H1 (cell line): ENCODE data around the gene LMTK2. TPM values are rescaled to one million over a fixed set of nuclear protein-coding genes. Genes with fewer than 3 reads are reported as not detected.

Source experiments
- CTCF ChIA-PET: fragments of 300-600 bp; sonication (Branson Sonifier 250); formaldehyde crosslinking; loops from one replicate; lab custom pipeline; 2021; ENCODE audit not compliant: partially characterized antibody; lab: Charles Lee
- POLR2A ChIA-PET: fragments of 300-600 bp; sonication (Branson Sonifier 250); formaldehyde crosslinking; loops from one replicate; lab custom pipeline; 2021; ENCODE audit warnings: inconsistent platforms; ENCODE audit not compliant: partially characterized antibody; lab: Charles Lee
- DNase-seq, 2 experiments: peaks; one replicate each; pipeline versions ENCODE4 v3.0.0 to v3.0.0-alpha.2; 2010 to 2022; ENCODE audit warnings: low spot score in 2 of 2, low read depth in 1 of 2, mixed read lengths in 1 of 2
- FAIRE-seq: peaks from 2 replicates; lab custom pipeline; 2011; peaks lifted over from hg19 to GRCh38; lab: Jason Lieb, UNC
- H2AFZ ChIP-seq: 2 replicates; pipeline ENCODE4 v1.8.1; 2012; ENCODE audit warnings: low read length, inconsistent platforms
- H2AK5ac ChIP-seq: 2 replicates; pipeline ENCODE4 v1.6.1; 2013; ENCODE audit warnings: low read depth, low read length
- H2BK120ac ChIP-seq: replicated peaks from 2 replicates; pipeline ENCODE3; 2013; ENCODE audit warnings: low read depth, low read length, inconsistent platforms
- H2BK12ac ChIP-seq: 2 replicates; pipeline ENCODE4 v1.6.1; 2013; ENCODE audit warnings: low read depth, low read length
- H2BK15ac ChIP-seq: 2 replicates; pipeline ENCODE4 v1.6.1; 2013; ENCODE audit warnings: low read length
- H2BK20ac ChIP-seq: 2 replicates; pipeline ENCODE4 v1.6.1; 2013; ENCODE audit warnings: low read length
- H2BK5ac ChIP-seq: 2 replicates; pipeline ENCODE4 v1.6.1; 2013; ENCODE audit warnings: low read depth, low read length
- H3K14ac ChIP-seq: 2 replicates; pipeline ENCODE4 v1.6.1; 2013; ENCODE audit warnings: inconsistent platforms; ENCODE audit not compliant: insufficient read length
- H3K18ac ChIP-seq: 2 replicates; pipeline ENCODE4 v1.6.1; 2013; ENCODE audit warnings: low read length; ENCODE audit errors: extremely low read depth
- H3K23ac ChIP-seq: 2 replicates; pipeline ENCODE4 v1.6.1; 2013; ENCODE audit warnings: inconsistent platforms; ENCODE audit not compliant: insufficient read length
- H3K23me2 ChIP-seq: 2 replicates; pipeline ENCODE4 v1.6.1; 2013; ENCODE audit warnings: low read depth, low read length
- H3K27ac ChIP-seq: 2 replicates; pipeline ENCODE4 v1.6.1; 2011; ENCODE audit warnings: low read depth, low read length, inconsistent platforms
- H3K27me3 ChIP-seq, 4 experiments: replicated peaks in 1 of 4; 1 replicate in 1 of 4; 2 replicates in 3 of 4; pipeline versions ENCODE4 v1.6.1 to v1.8.1; 2011 to 2013; ENCODE audit warnings: low read length in 3 of 4, mild to moderate bottlenecking in 3 of 4, inconsistent platforms in 2 of 4, mixed read lengths in 2 of 4, moderate library complexity in 1 of 4; ENCODE audit not compliant: control insufficient read depth in 3 of 4, insufficient read depth in 3 of 4; ENCODE audit errors: extremely low read depth in 1 of 4
- H3K36me3 ChIP-seq, 4 experiments: 2 replicates each; pipeline versions ENCODE4 v1.6.1 to v1.8.1; 2011 to 2013; ENCODE audit warnings: mild to moderate bottlenecking in 4 of 4, low read length in 3 of 4, moderate library complexity in 2 of 4, control low read depth in 1 of 4, inconsistent platforms in 1 of 4; ENCODE audit not compliant: insufficient read depth in 4 of 4, control insufficient read depth in 2 of 4
- H3K4ac ChIP-seq: replicated peaks from 2 replicates; pipeline ENCODE3; 2013; ENCODE audit warnings: low read length, low read depth, mixed read lengths, inconsistent platforms; ENCODE audit not compliant: insufficient read length
- H3K4me1 ChIP-seq, 4 experiments: replicated peaks in 1 of 4; 1 replicate in 1 of 4; 2 replicates in 3 of 4; pipeline versions ENCODE4 v1.6.1 to v1.8.1; 2011 to 2013; ENCODE audit warnings: low read length in 3 of 4, inconsistent platforms in 2 of 4, mixed read lengths in 1 of 4; ENCODE audit not compliant: insufficient read depth in 4 of 4, control insufficient read depth in 3 of 4
- H3K4me2 ChIP-seq, 2 experiments: 2 replicates each; pipeline versions ENCODE4 v1.6.1 to v1.8.1; 2011 to 2013; ENCODE audit warnings: low read depth in 2 of 2, low read length in 2 of 2, control low read depth in 1 of 2, inconsistent platforms in 1 of 2, mild to moderate bottlenecking in 1 of 2; ENCODE audit not compliant: insufficient read depth in 1 of 2
- H3K4me3 ChIP-seq, 4 experiments: fragments of 200-600, 300-600 bp in 1 of 4; sonication (generic), shearing (Covaris generic), sonication (Bioruptor Twin) in 1 of 4; 2 replicates each; pipeline versions ENCODE4 v1.5.1 to v1.8.1; 2011 to 2016; ENCODE audit warnings: low read length in 4 of 4, low read depth in 3 of 4, control low read depth in 2 of 4, inconsistent platforms in 2 of 4, mild to moderate bottlenecking in 2 of 4, mixed read lengths in 1 of 4, moderate library complexity in 1 of 4; ENCODE audit not compliant: insufficient read depth in 2 of 4; ENCODE audit errors: extremely low read depth in 1 of 4
- H3K56ac ChIP-seq: replicated peaks from 2 replicates; pipeline ENCODE3; 2013; ENCODE audit warnings: low read depth, mild to moderate bottlenecking, mixed read lengths, low read length, inconsistent platforms; ENCODE audit not compliant: insufficient read length
- H3K79me1 ChIP-seq: 2 replicates; pipeline ENCODE4 v1.6.1; 2013; ENCODE audit warnings: low read depth, low read length, control low read depth
- H3K79me2 ChIP-seq, 2 experiments: 2 replicates each; pipeline versions ENCODE4 v1.6.1 to v1.8.1; 2012 to 2013; ENCODE audit warnings: low read length in 2 of 2, mild to moderate bottlenecking in 2 of 2, inconsistent platforms in 1 of 2; ENCODE audit not compliant: insufficient read depth in 2 of 2, control insufficient read depth in 1 of 2
- H3K9ac ChIP-seq, 4 experiments: replicated peaks in 1 of 4; 1 replicate in 1 of 4; 2 replicates in 3 of 4; pipeline versions ENCODE4 v1.6.1 to v1.8.1; 2011 to 2013; ENCODE audit warnings: low read depth in 3 of 4, low read length in 3 of 4, control low read depth in 2 of 4, mild to moderate bottlenecking in 2 of 4, moderate library complexity in 2 of 4, inconsistent platforms in 1 of 4; ENCODE audit errors: extremely low read depth in 1 of 4
- H3K9me3 ChIP-seq, 2 experiments: 2 replicates each; pipeline versions ENCODE4 v1.6.1 to v1.8.1; 2012 to 2013; ENCODE audit warnings: mild to moderate bottlenecking in 2 of 2, moderate library complexity in 2 of 2, control low read depth in 1 of 2, inconsistent platforms in 1 of 2, low read depth in 1 of 2, low read length in 1 of 2, mixed read lengths in 1 of 2; ENCODE audit not compliant: insufficient read depth in 2 of 2
- H4K20me1 ChIP-seq, 2 experiments: replicated peaks in 1 of 2; 2 replicates each; pipeline versions ENCODE3 to v1.8.1; 2011 to 2013; ENCODE audit warnings: inconsistent platforms in 2 of 2, low read length in 2 of 2, mild to moderate bottlenecking in 1 of 2; ENCODE audit not compliant: insufficient read depth in 2 of 2, control insufficient read depth in 1 of 2
- H4K5ac ChIP-seq: 2 replicates; pipeline ENCODE4 v1.6.1; 2013; ENCODE audit warnings: low read length, low read depth, mixed read lengths, inconsistent platforms; ENCODE audit not compliant: insufficient read length
- H4K8ac ChIP-seq: 2 replicates; pipeline ENCODE4 v1.8.0; 2013; ENCODE audit warnings: mild to moderate bottlenecking, moderate library complexity, low read length, inconsistent platforms; ENCODE audit not compliant: insufficient read depth; ENCODE audit errors: extremely low read depth
- H4K91ac ChIP-seq: replicated peaks from 2 replicates; pipeline ENCODE3; 2013; ENCODE audit warnings: low read length, mixed read lengths, inconsistent platforms; ENCODE audit not compliant: insufficient read length
- CEBPB ChIP-seq: IDR thresholded peaks from 2 replicates; pipeline ENCODE4 v1.6.1; 2012; ENCODE audit warnings: low read depth, low read length
- CTCF ChIP-seq, 3 experiments: IDR thresholded peaks; 1 replicate in 2 of 3; 2 replicates in 1 of 3; pipeline versions ENCODE4 v1.5.1 to v1.6.1; 2011; ENCODE audit warnings: low read length in 3 of 3, mild to moderate bottlenecking in 3 of 3, inconsistent platforms in 2 of 3, low read depth in 1 of 3, moderate library complexity in 1 of 3; ENCODE audit not compliant: insufficient read depth in 1 of 3; ENCODE audit errors: control extremely low read depth in 1 of 3
- KDM5A ChIP-seq: fragments of 200-600 bp; IDR thresholded peaks from 2 replicates; pipeline ENCODE4 v1.7.1; 2012; ENCODE audit warnings: mild to moderate bottlenecking, low read length, inconsistent platforms, mixed read lengths
- WGBS, 2 experiments: shearing (Covaris generic) in 1 of 2; methylation state at CpG; one replicate each; pipeline versions ENCODE4 v1.1.6 to v1.1.7; 2013 to 2015; ENCODE audit warnings: low lambda C conversion rate in 2 of 2, mixed read lengths in 2 of 2, inconsistent platforms in 1 of 2, low coverage in 1 of 2, missing lambda C conversion rate in 1 of 2; ENCODE audit not compliant: insufficient replicate concordance in 2 of 2, insufficient coverage in 1 of 2, insufficient read length in 1 of 2; ENCODE audit errors: extremely low coverage in 1 of 2, missing lambda C conversion rate in 1 of 2; 5-methylcytosine and 5-hydroxymethylcytosine counted together
- polyA plus RNA-seq, 7 experiments: library from polyadenylated mRNA; depleted of rRNA in 3 of 7; stranded (reverse) in 5 of 7; unstranded in 2 of 7; fragments of >200 nt in 5 of 7; fragments of 200-250 nt in 2 of 7; gene quantifications; 1 replicate in 5 of 7; 2 replicates in 1 of 7; 4 replicates in 1 of 7; pipeline versions ENCODE4 v1.2.1 to v1.2.3, GENCODE V29; 2011 to 2013; ENCODE audit warnings: missing spikeins in 2 of 7, mixed read lengths in 2 of 7
- total RNA-seq: library from RNA; stranded (reverse); fragmentation: NEBNext Ultra II Directional; extraction: Animal tissue kit (Norgen Biotek cat#: 25700); gene quantifications from 2 replicates; pipeline ENCODE4 v1.2.1, GENCODE V29; 2021

LMTK2 gene
- total and polyA plus RNA-seq, 2 of the 8 experiments (the other 6 are each of a cell fraction or from before 2014, with no cell fraction given), result 9.7 to 30.7 TPM

GRCh38 chr7:98174334-98175259 is 67.9 kb downstream of the LMTK2 start:
- H3K36me3 ChIP-seq, result peaks cover 0 to 22% (median 3%) of the 10 kb centered on the region in 4 experiments; a peak in 6 of 8 replicates
- no peak overlapping the region for H2AK5ac ChIP-seq
- no peak overlapping the region for H3K4ac ChIP-seq
- no peak overlapping the region for H4K5ac ChIP-seq
- no peaks in the 10 kb centered on the region; a peak in 3 of 7 replicates for H3K4me1 ChIP-seq
- no peaks in the 10 kb centered on the region for H3K27me3 ChIP-seq
- no peak overlapping the region for H2BK20ac ChIP-seq
- FAIRE-seq (no peak), DNase-seq (no peak)
- no peaks in the 10 kb centered on the region for H3K9me3 ChIP-seq
- H3K56ac ChIP-seq, result no peak overlapping the region
- ChIA-PET POLR2A (no interaction called here), CTCF (interaction anchor here (1.0 to 15.9 kb wide), 8 partner anchors 7 to 675 kb away, joined by 3 to 476 read pairs (median 4); no protein-coding TSS in a partner anchor)
- H2AFZ ChIP-seq, result no peak overlapping the region
- no peak overlapping the region for H2BK12ac ChIP-seq
- H3K23ac ChIP-seq, result no peak overlapping the region
- peaks cover 2% of the 10 kb centered on the region; the same call in 1 of the 2 replicates for H3K79me1 ChIP-seq
- WGBS, 2 experiments, result 89% methylated on average over 20 of the region's 20 CpGs; no CpG with 5 or more reads in 1 of the 2 experiments
- no peak overlapping the region for H2BK120ac ChIP-seq
- H3K23me2 ChIP-seq, result no peaks in the 10 kb centered on the region
- H3K27ac ChIP-seq, result no peak overlapping the region
- no peak overlapping the region for H3K9ac ChIP-seq
- TF ChIP-seq KDM5A (no peak), CTCF (IDR thresholded peaks at IDR 0.05; ENCODE audit: control extremely low read depth in 1 of 3, insufficient read depth in 1 of 3, low read depth in 1 of 3, low read length in 3 of 3) (peak in 1 of 3 experiments; percentile 8; a peak in 1 of 4 replicates), CEBPB (no peak)
- H4K8ac ChIP-seq, result no peak overlapping the region
- peaks cover 0 to 9% of the 10 kb centered on the region in 2 experiments for H4K20me1 ChIP-seq
- H4K91ac ChIP-seq, result no peak overlapping the region
- no peak overlapping the region for H2BK15ac ChIP-seq
- H3K4me3 ChIP-seq, result no peak overlapping the region
- no peaks in the 10 kb centered on the region for H3K79me2 ChIP-seq
- H3K4me2 ChIP-seq, result no peak overlapping the region
- H3K18ac ChIP-seq, result no peak overlapping the region
- no peak overlapping the region for H2BK5ac ChIP-seq
- no peak overlapping the region for H3K14ac ChIP-seq
